Lung (tissue), 12 donors: ENCODE data around the gene PTPRN2. TPM values are rescaled to one million over a fixed set of nuclear protein-coding genes. Genes with fewer than 3 reads are reported as not detected.

Source experiments
- ATAC-seq: fragments of 200-7000 bp; cut with Tn5 transposase; one replicate; pipeline ENCODE4 v1.9.1; 2020; ENCODE audit warnings: moderate number of reproducible peaks; ENCODE audit not compliant: insufficient read depth, low FRiP score
- DNase-seq, 3 donors: peaks; one replicate each; pipeline ENCODE4 v3.0.0-alpha.2; 2013 to 2017
- H3K27ac ChIP-seq, 2 donors: one replicate each; pipeline ENCODE4 v1.5.1; 2013; ENCODE audit warnings: mild to moderate bottlenecking in 2 of 2, moderate library complexity in 2 of 2, control low read depth in 1 of 2, inconsistent platforms in 1 of 2, low read depth in 1 of 2, low read length in 1 of 2
- H3K27me3 ChIP-seq, 3 donors: one replicate each; pipeline ENCODE4 v1.5.1; 2013; ENCODE audit warnings: low read length in 2 of 3; ENCODE audit not compliant: control insufficient read depth in 3 of 3, insufficient read depth in 3 of 3
- H3K36me3 ChIP-seq, 4 donors: one replicate each; pipeline ENCODE4 v1.5.1; 2013; ENCODE audit warnings: low read length in 4 of 4, mild to moderate bottlenecking in 1 of 4, moderate library complexity in 1 of 4; ENCODE audit not compliant: control insufficient read depth in 4 of 4, insufficient read depth in 4 of 4
- H3K4me1 ChIP-seq, 5 donors: one replicate each; pipeline ENCODE4 v1.5.1; 2013; ENCODE audit warnings: low read length in 5 of 5, mild to moderate bottlenecking in 2 of 5, moderate library complexity in 1 of 5; ENCODE audit not compliant: control insufficient read depth in 5 of 5, insufficient read depth in 5 of 5
- H3K4me3 ChIP-seq: one replicate; pipeline ENCODE4 v1.5.1; 2013; ENCODE audit warnings: mild to moderate bottlenecking, control low read depth, moderate library complexity
- H3K9ac ChIP-seq, 2 donors: one replicate each; pipeline ENCODE4 v1.5.1; 2013; ENCODE audit warnings: low read length in 2 of 2, control low read depth in 1 of 2; ENCODE audit not compliant: insufficient read depth in 1 of 2
- H3K9me3 ChIP-seq, 4 donors: one replicate each; pipeline ENCODE4 v1.5.1; 2013; ENCODE audit warnings: low read length in 3 of 4, mild to moderate bottlenecking in 1 of 4, moderate library complexity in 1 of 4; ENCODE audit not compliant: control insufficient read depth in 4 of 4, insufficient read depth in 3 of 4
- WGBS, 2 donors: extraction: QIAGEN DNeasy Blood & Tissue Kit; methylation state at CpG; one replicate each; pipeline ENCODE4 v1.1.7; 2013; 5-methylcytosine and 5-hydroxymethylcytosine counted together
- polyA plus RNA-seq, 2 donors: library from polyadenylated mRNA; stranded (reverse); fragments of 200-250 nt; gene quantifications; one replicate each; pipeline ENCODE4 v1.2.1, GENCODE V29; 2013
- total RNA-seq, 2 donors: library from RNA; depleted of rRNA in 1 of 2; stranded (reverse); fragments of >200 nt in 1 of 2; gene quantifications; one replicate each; pipeline ENCODE4 v1.2.1, GENCODE V29; 2014 to 2021
- TF ChIP-seq, protein P1 (sequence below): IDR thresholded peaks from 2 replicates; pipeline ENCODE4 v1.5.1; 2012; ENCODE audit warnings: mild to moderate bottlenecking; ENCODE audit errors: control extremely low read depth, extremely low read depth
- donor health status: control.
- donor health status: control.
- donor health status: Bipolar disorder and iron deficiency.
- donor health status: healthy.
- donor health status: DM: yes; HTN: yes; CAD: no.

PTPRN2 gene
- total and polyA plus RNA-seq, 4 donors = 2.1 to 7.4 (median 4.4) TPM

DNA sequence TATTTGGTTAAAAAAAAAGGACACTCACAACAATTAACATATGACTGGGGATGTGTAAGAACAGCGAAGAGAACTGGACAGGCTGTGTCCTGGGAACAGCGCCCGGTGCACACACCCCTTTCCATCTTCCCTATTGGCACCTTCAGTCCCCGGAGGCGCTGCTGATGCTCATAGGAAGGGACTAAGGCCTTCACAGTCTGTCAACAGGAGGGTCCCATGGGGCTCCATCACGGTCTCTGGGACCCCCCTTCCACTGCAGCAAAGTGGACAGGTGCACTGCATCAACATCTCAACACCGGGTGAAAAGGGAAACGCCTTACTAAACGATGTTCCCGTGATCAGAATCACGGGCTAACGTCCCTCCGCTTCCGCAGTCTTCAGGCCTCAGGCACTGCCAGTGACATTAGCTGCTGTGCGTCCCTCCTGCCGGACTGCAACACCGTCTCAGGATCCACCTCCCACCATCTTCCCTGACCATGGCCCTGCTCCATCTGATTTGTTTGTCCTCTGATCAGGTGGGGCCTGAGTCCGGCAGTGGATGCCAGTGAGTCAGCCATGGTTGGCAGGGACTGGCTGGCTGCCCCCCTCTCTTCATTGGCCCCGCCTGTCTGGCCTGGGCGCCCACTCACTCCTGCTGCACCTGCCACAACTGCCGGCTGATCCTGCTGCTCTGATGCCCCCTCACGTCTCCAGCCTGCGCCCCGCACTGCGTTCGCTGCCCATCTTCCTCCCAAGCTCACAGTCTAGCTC lies 636.1 kb downstream of the PTPRN2 start:
- 86 to 88% methylated on average over 26 of the region's 26 CpGs for WGBS, 2 donors
- Histone ChIP-seq H3K4me3 (no peak overlapping the region), H3K9ac (no peak overlapping the region), H3K4me1 (peaks cover 0 to 1% (median 0%) of the 10 kb centered on the region in 5 donors), H3K27ac (no peak overlapping the region), H3K27me3 (no peaks in the 10 kb centered on the region), H3K9me3 (peaks cover 0 to 16% (median 3%) of the 10 kb centered on the region in 4 donors), H3K36me3 (no peaks in the 10 kb centered on the region)
- DNase-seq = no peak
- ATAC-seq = no peak
- TF ChIP-seq, protein P1, sequence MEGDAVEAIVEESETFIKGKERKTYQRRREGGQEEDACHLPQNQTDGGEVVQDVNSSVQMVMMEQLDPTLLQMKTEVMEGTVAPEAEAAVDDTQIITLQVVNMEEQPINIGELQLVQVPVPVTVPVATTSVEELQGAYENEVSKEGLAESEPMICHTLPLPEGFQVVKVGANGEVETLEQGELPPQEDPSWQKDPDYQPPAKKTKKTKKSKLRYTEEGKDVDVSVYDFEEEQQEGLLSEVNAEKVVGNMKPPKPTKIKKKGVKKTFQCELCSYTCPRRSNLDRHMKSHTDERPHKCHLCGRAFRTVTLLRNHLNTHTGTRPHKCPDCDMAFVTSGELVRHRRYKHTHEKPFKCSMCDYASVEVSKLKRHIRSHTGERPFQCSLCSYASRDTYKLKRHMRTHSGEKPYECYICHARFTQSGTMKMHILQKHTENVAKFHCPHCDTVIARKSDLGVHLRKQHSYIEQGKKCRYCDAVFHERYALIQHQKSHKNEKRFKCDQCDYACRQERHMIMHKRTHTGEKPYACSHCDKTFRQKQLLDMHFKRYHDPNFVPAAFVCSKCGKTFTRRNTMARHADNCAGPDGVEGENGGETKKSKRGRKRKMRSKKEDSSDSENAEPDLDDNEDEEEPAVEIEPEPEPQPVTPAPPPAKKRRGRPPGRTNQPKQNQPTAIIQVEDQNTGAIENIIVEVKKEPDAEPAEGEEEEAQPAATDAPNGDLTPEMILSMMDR = no peak

DNA sequence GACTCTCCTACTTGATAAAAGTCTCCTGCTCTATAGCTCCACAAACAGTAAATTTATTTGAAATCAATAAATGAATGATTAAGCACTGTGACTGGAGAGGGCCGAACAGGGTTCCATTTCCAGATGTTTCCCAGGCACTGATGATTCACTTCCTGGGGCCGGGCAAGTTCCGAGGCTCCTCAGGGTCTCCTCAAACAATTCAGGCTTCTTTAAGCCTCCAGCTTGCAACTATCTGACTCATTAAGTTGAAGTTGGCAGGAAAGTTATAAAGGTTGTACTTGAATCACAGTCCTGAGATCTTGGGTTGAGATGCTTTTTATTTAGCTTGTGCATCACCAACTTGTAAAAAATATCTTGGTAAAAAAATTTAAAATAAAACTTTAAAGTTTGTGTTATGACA lies 637.9 kb downstream of the PTPRN2 start:
- Histone ChIP-seq H3K4me3 (no peak overlapping the region), H3K4me1 (peaks cover 0 to 1% (median 0%) of the 10 kb centered on the region in 5 donors), H3K27me3 (no peaks in the 10 kb centered on the region), H3K9me3 (peaks cover 0 to 26% (median 5%) of the 10 kb centered on the region in 4 donors), H3K27ac (no peak overlapping the region), H3K36me3 (no peaks in the 10 kb centered on the region), H3K9ac (no peak overlapping the region)
- TF ChIP-seq, protein P1 = no peak
- no peak for DNase-seq
- 17 to 24% methylated on average over 3 of the region's 3 CpGs for WGBS, 2 donors
- ATAC-seq = no peak

DNA sequence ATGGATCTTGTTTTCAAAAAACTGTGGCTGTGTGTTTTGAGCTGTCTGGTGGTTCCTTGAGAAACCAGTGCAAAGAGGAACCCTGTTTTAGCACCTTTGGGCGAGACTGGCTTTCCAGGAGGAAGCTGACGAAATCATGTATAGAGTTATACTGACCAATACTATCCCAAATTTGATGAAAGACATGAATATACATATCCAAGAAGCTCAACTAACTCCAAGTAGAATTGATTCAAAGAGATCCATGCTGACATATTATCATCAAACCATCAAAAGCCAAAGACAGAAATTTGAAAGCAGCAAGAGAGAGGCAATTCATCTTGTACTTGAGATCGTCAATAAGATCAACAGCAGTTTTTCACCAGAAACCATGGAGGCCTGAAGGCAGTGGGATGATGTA lies 640.1 kb downstream of the PTPRN2 start:
- TF ChIP-seq, protein P1 = no peak
- Histone ChIP-seq H3K36me3 (no peaks in the 10 kb centered on the region), H3K27me3 (no peaks in the 10 kb centered on the region), H3K4me3 (no peak overlapping the region), H3K9ac (no peak overlapping the region), H3K27ac (no peak overlapping the region), H3K9me3 (peaks cover 0 to 24% (median 5%) of the 10 kb centered on the region in 4 donors), H3K4me1 (no peaks in the 10 kb centered on the region)
- 91 to 95% methylated on average over 3 of the region's 3 CpGs for WGBS, 2 donors
- ATAC-seq = no peak
- no peak for DNase-seq
